RPMI7951 (cell line): ENCODE results near the gene TRNAU1AP. TPM values are rescaled to one million over a fixed set of nuclear protein-coding genes. Genes with fewer than 3 reads are reported as not detected.
"Not testable (repeated sequence)": the region's sequence is repeated elsewhere in the genome, so short reads cannot be mapped to it uniquely, and the experiment has no call there.

Experiments used
- DNase-seq: peaks from one replicate; pipeline ENCODE4 v3.0.0-alpha.2; 2012; ENCODE audit warnings: low read depth
- total RNA-seq: library from RNA; depleted of rRNA; stranded (reverse); fragments of >200 nt; shearing (Covaris generic); gene quantifications from 2 replicates; pipeline ENCODE4 v1.2.3, GENCODE V29; 2014

The TRNAU1AP gene
- total RNA-seq, 1 experiment from 2014 or later: 49.5 TPM

DNA sequence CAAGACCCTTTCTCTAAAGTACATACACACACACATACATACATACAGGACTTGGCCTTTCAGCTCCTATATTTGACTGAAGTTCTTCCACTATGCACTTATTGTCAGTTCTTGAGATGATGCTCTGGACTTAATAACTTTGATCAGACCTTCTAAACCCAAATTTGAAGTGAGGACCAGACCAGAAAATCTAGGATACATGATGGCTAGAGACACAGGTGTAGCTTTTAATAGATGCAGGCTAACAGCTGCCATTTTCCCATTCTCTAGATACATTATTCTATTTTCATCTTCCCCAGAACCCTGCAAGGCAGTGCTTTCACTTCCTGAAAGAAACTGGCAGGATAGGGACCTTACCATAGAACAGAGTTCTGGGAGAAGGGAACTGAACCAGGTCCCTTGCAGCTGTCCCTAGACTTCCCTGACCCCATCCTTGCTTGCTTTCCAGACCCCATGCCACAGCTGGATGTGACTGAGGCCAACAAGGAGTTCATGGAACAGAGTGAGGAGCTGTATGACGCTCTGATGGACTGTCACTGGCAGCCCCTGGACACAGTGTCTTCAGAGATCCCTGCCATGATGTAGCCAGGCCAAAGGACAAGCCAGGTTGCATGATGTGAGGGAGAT, 24.3 kb downstream of the TRNAU1AP start:
- no peak for DNase-seq

DNA sequence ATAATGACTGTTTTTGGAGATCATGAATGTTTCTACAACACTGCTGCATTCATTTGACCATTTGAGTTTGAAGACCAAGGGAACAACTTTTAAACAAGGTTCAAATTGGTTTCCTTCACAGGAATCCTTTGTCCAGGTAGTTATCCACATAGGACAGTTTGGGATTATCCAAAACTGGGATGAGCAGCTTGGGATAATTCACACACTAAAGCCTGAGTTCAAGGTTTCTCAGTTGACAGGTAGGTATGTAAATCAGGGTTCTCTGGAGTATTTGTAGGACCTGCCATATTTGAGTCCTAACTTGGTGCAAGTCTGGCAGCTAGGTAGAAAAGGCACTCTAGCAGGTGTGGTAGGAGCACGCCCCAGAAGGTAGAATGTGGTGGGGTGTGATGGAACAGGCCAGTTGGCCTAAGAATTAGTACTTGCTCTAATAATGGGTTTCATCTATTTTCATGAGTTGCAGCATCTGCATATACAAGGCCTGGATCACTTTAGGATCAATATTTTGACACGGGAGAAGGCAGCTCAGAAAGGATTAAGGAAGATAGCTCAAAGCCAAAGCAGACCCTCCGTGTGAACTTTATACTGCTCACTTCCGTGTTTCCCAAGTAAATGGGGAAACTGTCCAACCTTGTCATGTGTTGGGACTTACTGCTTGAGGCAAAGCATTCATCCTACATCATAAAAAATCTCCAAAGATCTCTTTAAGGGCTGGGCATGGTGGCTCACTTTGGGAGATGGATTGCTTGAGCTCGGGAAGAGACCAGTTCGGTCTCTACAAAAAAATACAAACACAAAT, 25.1 kb downstream of the TRNAU1AP start:
- no peak for DNase-seq

DNA sequence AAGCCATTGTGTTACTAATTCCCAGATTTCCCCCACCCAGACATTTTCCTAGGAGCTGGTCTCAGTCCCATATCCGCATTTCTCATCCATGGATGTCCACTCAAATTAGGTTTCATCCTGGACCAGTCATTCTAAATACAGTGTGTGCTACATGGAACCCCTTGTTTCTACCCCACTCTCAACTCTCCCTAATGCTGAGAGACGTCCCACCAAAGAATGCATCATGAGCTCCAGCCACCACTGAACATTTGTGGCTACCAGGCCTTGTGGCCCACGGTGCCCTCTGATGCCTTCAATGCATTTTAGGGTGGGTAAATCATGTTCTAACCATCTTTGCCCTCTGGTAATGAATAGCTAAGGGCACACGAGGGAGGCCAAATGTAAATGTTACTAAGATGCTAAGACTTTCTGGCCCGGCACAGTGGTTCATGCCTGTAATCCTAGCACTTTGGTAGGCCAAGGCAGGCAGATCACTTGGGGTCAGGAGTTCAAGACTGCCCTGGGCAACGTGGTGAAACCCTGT, 25.9 kb downstream of the TRNAU1AP start:
- DNase-seq: no peak

DNA sequence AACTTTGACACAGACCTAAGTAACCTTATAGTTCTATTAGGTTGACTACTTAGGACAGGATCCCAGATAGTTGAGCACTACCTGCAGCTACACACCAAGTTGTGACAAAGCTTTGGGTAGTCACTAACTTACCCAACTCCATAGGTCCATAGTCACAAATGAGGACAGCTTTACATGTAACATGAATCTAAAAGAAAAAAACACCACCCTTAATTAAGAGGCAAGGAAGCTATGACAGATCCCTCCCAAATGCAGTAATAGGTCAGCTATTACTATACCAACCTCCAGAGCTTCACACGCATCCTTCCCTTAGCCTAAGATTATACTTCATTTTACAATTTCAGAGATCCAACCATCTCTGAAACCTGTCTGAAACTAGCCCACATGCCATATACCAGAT, 26.5 kb downstream of the TRNAU1AP start:
- DNase-seq: no peak

DNA sequence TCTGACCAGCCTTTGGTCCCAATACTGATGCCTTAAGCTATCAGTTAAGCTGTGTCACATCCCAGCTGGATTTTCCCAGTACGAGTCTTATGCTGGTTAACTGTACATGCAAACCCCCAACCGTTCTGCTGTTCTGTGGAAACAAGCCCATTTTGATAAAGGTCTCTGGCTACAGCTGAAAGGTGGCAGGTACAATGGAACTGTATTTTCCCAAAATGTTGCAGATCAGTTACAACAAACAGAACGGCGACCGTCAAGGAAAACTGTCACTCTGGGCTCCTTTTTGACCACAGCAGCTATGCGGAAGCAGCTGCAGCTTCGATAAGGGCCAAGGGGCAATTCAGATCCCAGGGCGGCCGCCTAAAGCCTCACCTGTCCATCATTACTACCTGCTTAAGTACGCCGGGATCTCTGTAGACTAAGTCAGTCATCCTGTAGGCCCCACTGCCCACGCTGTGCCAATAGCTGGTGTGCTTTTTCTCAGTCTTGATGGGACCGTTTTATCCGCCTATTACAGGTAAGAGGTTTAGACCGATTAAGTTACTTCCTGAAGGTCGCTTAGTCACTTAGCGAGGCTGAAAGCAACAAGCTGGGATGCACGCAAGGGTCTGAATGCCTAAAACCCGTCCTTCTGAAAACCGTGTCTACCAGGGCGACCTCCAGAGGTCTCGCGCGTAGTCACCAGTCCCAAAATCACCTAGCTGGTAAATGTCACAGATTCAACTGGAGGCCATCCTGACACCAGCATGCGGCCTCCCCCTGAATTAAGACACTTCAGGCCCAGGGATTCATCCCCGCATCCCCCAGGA, 28.0 kb downstream of the TRNAU1AP start:
- DNase-seq: peak; percentile 55

DNA sequence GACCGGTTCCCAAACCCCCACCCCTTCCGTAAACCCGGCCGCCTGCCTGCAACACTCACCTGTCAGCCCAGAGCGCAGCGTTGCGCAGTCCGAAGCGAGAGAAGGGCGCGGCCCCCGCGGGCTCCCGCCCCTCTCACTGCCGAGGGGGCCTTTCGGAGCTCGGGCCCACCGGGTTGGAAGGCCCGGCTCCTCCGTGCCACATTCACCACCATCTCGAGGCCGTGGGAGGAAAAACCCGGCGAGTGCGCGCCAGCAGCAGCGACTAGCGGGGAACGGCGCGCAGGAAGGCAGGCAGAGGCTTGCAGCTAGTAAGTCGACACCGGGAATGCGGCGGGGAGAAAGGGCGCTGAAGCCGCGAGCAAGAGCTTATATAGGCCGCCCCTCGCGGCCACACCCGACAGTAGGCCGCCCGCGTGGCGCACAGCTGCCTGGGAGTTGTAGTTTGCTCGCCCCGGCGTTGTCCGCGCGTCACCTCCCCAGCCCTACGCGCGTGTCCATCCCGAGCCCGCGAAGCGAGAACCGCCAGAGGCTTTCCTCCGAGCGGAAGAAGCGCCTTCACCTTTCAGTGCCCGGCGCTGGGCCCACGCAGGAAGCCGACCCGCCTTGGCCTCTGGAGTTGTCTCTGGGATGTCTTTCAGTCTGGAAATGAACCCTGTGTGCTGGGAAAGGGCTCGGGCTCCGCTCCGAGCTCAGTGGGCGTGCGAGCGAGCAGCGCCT, 28.8 kb downstream of the TRNAU1AP start:
- DNase-seq: peak; percentile 95

DNA sequence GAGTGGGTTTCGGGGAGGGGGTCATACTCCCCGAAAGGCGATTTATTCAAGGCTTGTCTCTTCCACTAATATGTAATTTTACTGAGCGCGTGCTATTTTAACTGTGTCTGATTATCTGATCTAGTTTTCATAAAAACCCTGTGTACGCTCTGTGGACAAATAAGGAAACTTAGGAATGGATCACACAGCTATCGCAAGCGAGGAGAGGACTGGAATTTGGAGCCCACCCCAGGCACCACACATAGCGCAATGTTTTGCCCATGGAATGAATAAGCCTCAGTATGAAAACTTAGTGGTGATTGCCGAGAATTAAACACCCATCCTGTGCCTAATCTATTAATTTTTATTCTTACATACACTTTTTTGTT, 29.3 kb downstream of the TRNAU1AP start:
- no peak for DNase-seq

DNA sequence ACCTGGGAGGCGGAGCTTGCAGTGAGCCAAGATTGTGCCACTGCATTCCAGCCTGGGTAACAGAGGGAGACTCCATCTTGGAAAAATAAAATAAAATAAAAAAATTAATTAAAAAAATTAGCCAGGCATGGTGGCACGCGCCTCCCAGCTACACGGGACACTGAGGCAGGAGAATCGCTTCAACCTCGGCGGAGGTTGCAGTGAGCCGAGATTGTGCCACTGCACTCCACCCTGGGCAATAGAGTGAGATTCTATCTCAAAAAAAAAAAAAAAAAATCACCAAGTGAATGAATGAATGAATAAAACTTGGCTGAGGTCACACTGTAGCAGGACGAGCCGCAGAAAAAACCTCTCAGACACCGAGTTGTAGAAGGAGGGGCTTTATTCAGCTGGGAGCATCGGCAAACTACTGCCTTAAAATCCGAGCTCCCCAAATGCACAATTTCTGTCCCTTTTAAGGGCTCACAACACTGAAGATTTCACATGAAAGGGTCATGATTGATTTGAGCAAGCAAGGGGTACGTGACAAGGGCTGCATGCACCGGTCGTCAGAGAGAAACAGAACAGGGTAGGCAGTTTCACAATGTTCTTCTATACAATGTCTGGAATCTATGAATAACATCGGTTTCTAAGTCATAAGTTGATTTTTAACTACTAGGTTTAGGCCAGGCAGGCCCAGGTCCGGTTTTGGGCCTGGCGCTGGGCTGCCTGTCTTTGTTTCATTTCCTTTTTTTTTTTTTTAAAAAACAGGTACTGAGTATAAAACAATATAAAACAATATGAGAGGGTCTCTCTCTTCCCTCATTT, 33.9 kb downstream of the TRNAU1AP start:
- DNase-seq: not testable (repeated sequence)

DNA sequence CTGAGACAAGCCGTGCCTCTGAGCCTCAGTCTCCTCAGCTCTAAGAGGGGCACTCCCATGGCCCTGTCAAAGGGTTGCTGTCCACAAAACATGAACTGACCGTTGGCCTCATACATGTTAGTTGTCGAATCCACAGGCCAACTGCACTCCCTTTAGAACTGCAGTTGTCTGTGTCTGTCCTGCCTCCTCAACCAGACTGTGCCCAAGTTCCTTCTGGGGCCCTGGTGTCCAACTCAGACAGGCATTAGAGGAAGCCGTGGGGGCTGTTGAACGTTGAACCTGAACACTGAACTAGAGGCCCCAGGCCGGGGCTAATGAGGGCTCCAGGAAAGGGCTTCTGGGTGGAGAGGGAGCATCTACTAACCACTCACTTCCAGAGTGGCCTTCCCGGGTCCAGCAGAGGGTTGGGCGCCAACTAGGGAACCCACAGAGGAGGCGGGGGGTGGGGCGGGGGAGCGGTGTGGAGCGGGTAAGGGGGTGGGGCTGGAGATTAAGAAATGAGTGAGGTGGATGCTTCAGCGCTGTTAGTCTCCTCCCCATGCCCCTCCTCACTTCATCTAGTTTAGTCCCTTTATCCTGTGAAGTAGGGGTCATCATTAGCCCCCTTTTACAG, 38.9 kb downstream of the TRNAU1AP start, which contains the start of gene RAB42:
RAB42 (plus strand) TSS at position 558 of the 613 bp plus-strand sequence. CDS start 247 bp downstream, outside the sequence.
- no peak for DNase-seq

DNA sequence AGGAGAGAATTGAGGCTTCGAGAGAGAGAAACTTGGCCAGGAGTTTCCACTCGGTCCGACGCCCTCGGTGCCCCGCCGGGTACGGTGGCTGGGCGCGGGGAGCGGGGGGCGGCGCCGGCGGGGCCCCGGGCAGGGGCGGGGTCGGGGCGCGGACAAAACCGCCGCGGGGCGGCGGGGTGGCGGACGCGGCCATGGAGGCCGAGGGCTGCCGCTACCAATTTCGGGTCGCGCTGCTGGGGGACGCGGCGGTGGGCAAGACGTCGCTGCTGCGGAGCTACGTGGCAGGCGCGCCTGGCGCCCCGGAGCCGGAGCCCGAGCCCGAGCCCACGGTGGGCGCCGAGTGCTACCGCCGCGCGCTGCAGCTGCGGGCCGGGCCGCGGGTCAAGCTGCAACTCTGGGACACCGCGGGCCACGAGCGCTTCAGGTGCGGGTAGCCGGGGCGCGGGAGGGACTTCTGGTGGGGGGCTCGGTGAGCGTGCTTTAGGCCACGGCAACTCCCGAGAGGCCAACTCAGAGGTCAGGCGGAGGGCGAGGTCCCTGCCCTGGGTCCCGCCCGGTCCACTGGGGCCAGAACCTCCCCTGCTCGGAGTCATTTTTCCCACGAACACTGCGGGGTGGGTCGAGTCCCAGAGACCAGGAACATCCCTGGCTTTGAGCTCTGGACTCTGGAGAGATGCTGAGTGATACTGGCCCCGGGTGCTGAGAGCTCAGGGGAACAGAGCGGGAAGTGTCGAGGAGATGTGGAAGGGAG, 39.6 kb downstream of the TRNAU1AP start:
- no peak for DNase-seq

DNA sequence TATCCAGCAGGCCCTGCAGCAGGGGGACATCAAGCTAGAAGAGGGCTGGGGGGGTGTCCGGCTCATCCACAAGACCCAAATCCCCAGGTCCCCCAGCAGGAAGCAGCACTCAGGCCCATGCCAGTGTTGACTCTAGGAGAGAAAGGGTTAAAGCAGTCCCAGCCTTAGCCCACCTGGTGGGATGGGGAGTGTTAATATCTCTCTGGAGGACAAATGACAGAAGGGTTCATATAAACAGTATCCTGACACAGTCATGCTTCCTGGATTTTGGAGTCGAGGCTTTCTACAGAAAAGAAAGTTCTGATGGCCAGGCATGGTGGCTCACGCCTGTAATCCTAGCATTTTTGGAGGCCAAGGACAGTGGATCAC, 41.1 kb downstream of the TRNAU1AP start:
- DNase-seq: not testable (repeated sequence)

DNA sequence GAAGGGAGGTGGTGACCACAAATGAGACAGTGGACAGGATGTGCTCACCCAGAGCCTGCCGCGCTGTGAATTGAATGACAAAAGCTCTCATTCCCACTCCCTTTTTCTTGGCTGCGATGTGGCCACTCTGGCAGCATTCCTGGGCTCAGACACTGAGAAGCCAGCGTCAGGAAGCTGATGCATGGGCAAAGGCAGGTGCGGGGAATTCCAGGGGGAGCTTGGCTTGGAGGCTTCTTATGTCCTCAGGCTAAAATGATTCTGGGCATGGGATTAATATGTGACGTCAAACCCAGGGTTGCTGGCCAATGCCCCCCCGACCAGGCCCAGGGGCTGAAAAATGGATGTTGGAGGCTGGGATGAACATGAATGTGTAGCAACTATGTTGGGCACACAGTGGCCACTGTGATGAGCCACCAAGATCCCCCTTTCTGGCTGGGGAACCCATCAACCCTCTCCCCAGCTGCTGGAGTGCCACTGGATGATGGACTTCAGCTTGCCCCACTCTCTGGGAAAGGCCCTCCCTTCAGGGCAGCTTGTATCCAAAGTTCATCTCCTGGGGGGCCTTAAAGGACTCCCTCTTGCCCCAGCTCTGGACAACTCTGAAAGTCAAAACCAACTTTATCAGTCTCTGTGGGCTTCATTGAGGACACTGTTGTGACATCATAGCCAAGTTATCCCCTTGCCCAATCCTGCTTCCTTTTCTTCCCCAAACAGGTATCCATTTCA, 42.0 kb downstream of the TRNAU1AP start:
- peak; percentile 90 for DNase-seq

DNA sequence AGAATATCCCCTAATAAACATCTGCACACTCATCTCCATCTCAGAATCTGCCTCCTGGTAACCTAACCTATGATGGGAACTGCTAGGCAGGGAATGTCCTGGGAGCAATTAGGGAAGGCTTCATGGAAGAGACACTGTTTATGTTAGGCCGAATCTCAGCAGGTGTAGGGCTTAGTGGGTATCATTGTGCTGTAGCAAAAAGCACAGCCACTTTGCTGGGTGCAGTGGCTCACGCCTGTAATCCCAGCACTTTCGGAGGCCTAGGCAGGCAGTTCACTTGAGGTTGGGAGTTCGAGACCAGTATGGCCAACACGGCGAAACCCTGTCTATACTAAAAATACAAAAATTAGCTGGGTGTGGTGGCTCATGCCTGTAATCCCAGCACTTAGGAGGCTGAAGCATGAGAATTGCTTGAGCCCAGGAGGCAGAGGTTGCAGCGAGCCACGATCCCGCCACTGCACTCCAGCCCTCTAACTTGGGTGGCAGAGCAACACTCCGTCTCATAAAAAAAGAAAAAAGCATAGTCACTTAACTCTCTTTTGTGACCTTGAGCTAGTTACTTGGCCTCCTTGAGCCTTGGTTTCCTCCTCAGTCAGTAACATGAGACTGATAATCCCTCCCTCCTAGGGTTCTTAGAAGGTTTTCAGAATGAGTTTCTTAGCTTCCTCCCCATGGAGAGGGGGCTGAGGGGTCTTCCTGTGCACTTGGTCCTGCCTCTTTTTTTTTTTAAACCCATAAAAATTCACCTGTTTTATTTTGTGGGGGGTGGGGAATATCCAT, 42.7 kb downstream of the TRNAU1AP start:
- DNase-seq: no peak

DNA sequence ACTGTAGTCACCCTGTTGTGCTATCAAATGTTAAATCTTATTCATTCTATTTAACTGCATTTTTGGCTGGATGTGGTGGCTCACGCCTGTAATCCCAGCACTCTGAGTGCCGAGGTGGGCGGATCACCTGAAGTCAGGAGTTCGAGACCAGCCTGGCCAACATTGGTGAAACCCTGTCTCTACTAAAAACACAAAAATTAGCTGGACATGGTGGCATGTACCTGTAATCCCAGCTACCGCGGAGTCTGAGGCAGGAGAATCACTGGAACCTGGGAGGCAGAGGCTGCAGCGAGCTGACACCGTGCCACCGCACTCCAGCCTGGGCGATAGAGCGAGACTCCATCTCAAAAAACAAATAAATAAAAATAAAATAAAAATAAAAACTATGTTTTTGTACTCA, 43.4 kb downstream of the TRNAU1AP start:
- not testable (repeated sequence) for DNase-seq

DNA sequence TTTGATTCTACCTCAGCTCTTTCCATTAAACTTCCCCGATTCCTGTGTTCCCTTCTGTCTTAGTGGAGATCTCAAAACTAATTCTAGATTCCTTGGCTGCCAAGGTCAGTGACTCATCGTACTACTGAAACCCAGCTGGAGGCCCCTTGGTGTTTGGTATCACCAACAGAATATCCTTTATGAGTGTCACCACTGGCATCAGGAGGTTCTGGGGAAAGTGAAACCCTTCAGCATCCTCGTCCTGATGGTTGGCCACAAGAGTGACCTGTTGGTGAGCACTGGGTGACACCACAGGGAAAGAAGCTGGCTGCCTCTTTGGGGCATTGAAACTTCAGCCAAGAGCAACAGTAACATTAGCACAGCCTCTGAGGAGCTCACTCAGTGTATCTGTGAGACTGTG, 48.8 kb downstream of the TRNAU1AP start:
- DNase-seq: peak; percentile 97

DNA sequence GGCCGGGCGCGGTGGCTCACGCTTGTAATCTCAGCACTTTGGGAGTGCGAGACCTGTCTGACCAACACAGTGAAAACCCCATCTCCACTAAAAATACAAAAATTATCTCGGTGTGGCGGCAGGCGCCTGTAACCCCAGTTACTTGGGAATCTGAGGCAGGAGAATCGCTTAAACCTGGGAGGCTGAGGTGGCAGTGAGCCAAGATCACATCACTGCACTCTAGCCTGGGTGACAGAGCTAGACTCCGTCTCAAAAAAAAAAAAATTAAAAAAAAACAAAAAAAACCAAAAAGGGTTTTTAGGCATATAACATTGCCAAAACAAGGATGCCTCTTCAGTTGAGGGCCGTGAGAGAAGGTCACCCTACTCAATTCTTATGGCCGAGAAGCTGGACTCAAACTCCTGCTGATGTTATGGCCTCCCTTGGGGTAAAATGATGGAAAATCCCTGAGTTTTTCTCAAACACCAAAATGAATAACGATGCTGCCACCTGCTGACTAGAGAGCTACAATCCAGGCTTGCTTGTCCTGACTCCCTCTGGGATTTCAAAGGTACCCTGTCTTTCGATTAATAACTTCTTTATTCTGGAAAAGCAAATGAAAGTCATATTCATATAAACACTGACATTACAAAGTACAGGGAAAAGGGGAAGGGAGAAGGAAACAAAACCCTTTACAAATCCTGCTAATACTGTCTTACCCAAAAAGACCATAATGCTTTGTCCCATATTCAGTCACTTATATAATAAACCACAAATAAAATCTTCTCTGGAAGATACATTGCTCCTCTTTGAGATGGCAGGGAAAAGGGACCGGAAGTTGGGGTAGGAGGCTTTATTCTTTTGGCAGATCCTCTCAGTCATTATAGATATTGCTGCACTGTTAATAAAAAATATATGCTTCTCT, 49.9 kb downstream of the TRNAU1AP start:
- peak; percentile 78 for DNase-seq

DNA sequence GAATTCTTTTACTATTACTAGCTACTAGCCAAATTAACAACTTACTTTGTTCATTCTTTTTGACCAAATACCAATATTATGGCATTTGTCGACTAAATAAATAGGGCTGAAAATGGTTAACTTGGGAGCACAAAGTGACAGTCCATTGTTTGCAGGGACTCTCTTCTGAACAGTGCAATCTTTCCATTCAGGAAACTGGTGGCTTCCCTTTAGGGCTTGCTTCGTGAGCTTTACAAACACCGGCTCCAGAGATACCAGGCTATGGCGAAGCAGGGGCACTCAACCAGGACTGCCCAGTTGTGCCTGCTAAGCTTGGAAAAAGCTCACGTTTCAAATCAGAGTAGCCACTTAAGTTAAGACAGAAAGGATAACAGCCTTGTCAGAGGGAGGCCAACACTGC, 51.5 kb downstream of the TRNAU1AP start:
- no peak for DNase-seq
